A673 (cell line): ENCODE data around the gene STX17. TPM values are rescaled to one million over a fixed set of nuclear protein-coding genes. Genes with fewer than 3 reads are reported as not detected.

ENCODE experiments used
- BruUV-seq: library from RNA; stranded (reverse); fragments of 400-500 nt; replicated peaks from 2 replicates; lab custom pipeline; 2021; lab: Mats Ljungman, UMichigan
- CTCF ChIA-PET: fragments of 300-600 bp; sonication (Branson Sonifier 250); formaldehyde crosslinking; loops from one replicate; lab custom pipeline; 2022; ENCODE audit warnings: antibody characterized with exemption; lab: Charles Lee
- POLR2A ChIA-PET: fragments of 300-600 bp; sonication (Branson Sonifier 250); formaldehyde crosslinking; loops from one replicate; lab custom pipeline; 2022; ENCODE audit warnings: antibody characterized with exemption; ENCODE audit not compliant: low non-redundant PET; lab: Charles Lee
- DNase-seq: peaks from one replicate; pipeline ENCODE4 v3.0.0-alpha.2; 2015; ENCODE audit warnings: low spot score
- H3K27ac ChIP-seq: fragments of 200-600 bp; sonication (generic); 2 replicates; pipeline ENCODE4 v1.5.1; 2016; ENCODE audit warnings: mixed run types, low read depth, mild to moderate bottlenecking, mixed read lengths, antibody characterized with exemption, low read length; ENCODE audit not compliant: poor library complexity, severe bottlenecking
- H3K27me3 ChIP-seq: fragments of 200-600 bp; sonication (generic); replicated peaks from 2 replicates; pipeline ENCODE4 v1.6.1; 2017; ENCODE audit warnings: mixed run types, low read depth, mild to moderate bottlenecking, mixed read lengths, antibody characterized with exemption, low read length; ENCODE audit not compliant: insufficient read depth, poor library complexity
- H3K36me3 ChIP-seq: fragments of 200-600 bp; sonication (generic); 2 replicates; pipeline ENCODE4 v1.6.1; 2016; ENCODE audit warnings: mixed run types, mild to moderate bottlenecking, mixed read lengths, antibody characterized with exemption, low read length; ENCODE audit not compliant: insufficient read depth, poor library complexity, severe bottlenecking
- H3K4me1 ChIP-seq: fragments of 200-600 bp; sonication (generic); 2 replicates; pipeline ENCODE4 v1.6.1; 2017; ENCODE audit warnings: mixed run types, mild to moderate bottlenecking, mixed read lengths, antibody characterized with exemption, low read length; ENCODE audit not compliant: insufficient read depth, poor library complexity, severe bottlenecking
- H3K4me3 ChIP-seq: fragments of 200-600 bp; sonication (generic); 2 replicates; pipeline ENCODE4 v1.5.1; 2016; ENCODE audit warnings: low read depth, mixed run types, mild to moderate bottlenecking, mixed read lengths, low read length; ENCODE audit not compliant: poor library complexity, severe bottlenecking
- H3K9me3 ChIP-seq: fragments of 200-600 bp; sonication (generic); 2 replicates; pipeline ENCODE4 v1.6.1; 2016; ENCODE audit warnings: mixed run types, low read depth, mild to moderate bottlenecking, mixed read lengths, antibody characterized with exemption, low read length; ENCODE audit not compliant: poor library complexity, severe bottlenecking
- EZH2 ChIP-seq: fragments of 200-600 bp; sonication (generic); IDR thresholded peaks from 2 replicates; pipeline ENCODE4 v1.6.1; 2017; ENCODE audit warnings: borderline replicate concordance, low read depth, mild to moderate bottlenecking, mixed read lengths, antibody characterized with exemption, low read length; ENCODE audit not compliant: poor library complexity, severe bottlenecking
- intact Hi-C: fragments of 100-400 bp; cut with micrococcal nuclease; formaldehyde crosslinking; loops from one replicate; pipeline ENCODE4 v1.10.0; 2022; ENCODE audit not compliant: unreplicated experiment
- total RNA-seq: library from RNA; stranded (reverse); gene quantifications from 2 replicates; pipeline ENCODE4 v1.2.3, GENCODE V29; 2021
- TF ChIP-seq, protein P1 (sequence below): fragments of 300-800, 200-600 bp; sonication (generic); conservative IDR thresholded peaks from 2 replicates; pipeline ENCODE4 v1.5.1; 2017; ENCODE audit warnings: low read depth, mild to moderate bottlenecking, antibody characterized with exemption, low read length, moderate library complexity, mixed read lengths

The STX17 gene
- total RNA-seq, 1 experiment from 2014 or later: 20.9 TPM

DNA sequence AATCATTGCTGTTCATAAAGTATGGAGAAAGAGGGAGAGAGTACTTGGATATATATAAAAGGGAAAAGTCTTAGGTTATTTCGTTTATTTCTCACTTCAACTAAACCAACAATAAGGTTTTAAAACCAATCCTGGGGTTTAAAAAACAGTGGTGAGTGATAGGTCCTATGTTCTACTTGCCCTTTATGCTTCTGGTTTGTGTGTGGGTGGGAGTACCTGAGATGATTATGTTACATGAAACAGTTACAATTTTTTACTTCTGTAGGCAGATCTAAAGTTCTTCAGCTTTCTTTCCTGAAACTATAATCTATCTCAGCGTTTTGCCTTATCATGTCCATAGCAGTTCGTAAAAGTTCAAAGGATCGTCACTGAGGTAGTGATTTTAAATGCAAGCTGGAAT is 49.2 kb downstream of the STX17 start:
- no peak overlapping the region for H3K27ac ChIP-seq
- TF ChIP-seq, protein P1, sequence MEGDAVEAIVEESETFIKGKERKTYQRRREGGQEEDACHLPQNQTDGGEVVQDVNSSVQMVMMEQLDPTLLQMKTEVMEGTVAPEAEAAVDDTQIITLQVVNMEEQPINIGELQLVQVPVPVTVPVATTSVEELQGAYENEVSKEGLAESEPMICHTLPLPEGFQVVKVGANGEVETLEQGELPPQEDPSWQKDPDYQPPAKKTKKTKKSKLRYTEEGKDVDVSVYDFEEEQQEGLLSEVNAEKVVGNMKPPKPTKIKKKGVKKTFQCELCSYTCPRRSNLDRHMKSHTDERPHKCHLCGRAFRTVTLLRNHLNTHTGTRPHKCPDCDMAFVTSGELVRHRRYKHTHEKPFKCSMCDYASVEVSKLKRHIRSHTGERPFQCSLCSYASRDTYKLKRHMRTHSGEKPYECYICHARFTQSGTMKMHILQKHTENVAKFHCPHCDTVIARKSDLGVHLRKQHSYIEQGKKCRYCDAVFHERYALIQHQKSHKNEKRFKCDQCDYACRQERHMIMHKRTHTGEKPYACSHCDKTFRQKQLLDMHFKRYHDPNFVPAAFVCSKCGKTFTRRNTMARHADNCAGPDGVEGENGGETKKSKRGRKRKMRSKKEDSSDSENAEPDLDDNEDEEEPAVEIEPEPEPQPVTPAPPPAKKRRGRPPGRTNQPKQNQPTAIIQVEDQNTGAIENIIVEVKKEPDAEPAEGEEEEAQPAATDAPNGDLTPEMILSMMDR: no peak
- TF ChIP-seq EZH2: no peak
- ChIA-PET POLR2A (no interaction called here), CTCF (no interaction called here)
- no peaks in the 10 kb centered on the region for H3K9me3 ChIP-seq
- no peaks in the 10 kb centered on the region for H3K36me3 ChIP-seq
- intact Hi-C loops: no loop called here
- BruUV-seq: no TSS peak
- no peak overlapping the region for H3K4me3 ChIP-seq
- H3K4me1 ChIP-seq: peaks cover 11% of the 10 kb centered on the region
- no peak for DNase-seq
- H3K27me3 ChIP-seq: no peaks in the 10 kb centered on the region

DNA sequence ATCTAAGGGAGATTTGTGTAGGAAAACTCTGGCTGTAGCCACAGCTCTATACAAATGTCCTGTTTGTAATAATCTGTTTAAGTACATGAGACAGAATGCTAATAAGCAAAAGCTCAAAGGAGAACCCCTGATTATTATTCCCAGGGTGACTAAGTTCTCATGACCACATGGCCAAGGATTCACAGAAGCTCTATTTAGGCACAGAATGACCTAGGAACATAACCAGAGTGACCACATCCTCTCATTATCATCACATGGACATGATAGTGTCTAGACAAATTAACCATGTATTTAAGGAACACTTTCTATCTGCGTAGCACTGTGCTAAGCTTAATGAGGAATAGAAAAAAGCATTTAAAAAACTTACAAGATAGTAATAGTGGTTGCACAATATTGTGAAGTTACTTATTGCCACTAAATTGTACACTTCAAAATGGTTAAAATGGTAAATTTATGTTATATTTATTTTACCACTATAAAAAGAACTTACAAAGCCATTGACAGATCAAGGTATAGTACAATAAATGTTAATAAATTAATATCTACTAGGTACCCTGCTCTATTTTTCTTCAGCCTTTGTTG is 56.3 kb downstream of the STX17 start:
- Histone ChIP-seq H3K27me3 (no peaks in the 10 kb centered on the region), H3K4me3 (no peak overlapping the region), H3K27ac (no peak overlapping the region), H3K4me1 (no peaks in the 10 kb centered on the region), H3K36me3 (no peaks in the 10 kb centered on the region), H3K9me3 (no peaks in the 10 kb centered on the region)
- no peak for DNase-seq
- POLR2A ChIA-PET: no interaction called here
- BruUV-seq: no TSS peak
- TF ChIP-seq, protein P1: no peak
- no peak for TF ChIP-seq EZH2
- CTCF ChIA-PET: no interaction called here
- intact Hi-C loops: no loop called here

DNA sequence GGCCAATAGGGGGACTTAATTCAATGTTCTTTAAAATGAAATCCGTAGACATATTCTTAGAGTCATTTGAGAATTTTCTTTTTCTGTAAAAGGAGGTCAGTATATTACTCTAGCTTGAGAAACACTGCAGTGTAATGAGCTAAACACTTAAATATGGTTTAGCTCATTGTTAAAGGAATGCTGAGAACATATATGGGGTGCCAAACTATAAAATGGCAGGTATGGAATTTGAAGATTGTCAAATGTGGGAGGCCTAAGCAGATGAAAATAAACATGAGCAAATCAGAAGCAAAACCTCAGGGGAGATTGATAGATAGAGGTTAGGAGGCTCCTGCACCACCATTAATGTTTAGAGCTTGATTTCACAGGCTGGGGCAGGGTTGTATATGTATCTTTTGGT is 57.9 kb downstream of the STX17 start:
- Histone ChIP-seq H3K27me3 (no peaks in the 10 kb centered on the region), H3K27ac (no peak overlapping the region), H3K9me3 (no peaks in the 10 kb centered on the region), H3K36me3 (no peaks in the 10 kb centered on the region), H3K4me1 (no peaks in the 10 kb centered on the region), H3K4me3 (no peak overlapping the region)
- POLR2A ChIA-PET: no interaction called here
- intact Hi-C loops: no loop called here
- DNase-seq: no peak
- CTCF ChIA-PET: no interaction called here
- no peak for TF ChIP-seq EZH2
- TF ChIP-seq, protein P1: no peak
- BruUV-seq: no TSS peak
